LNCaP clone FGC (cell line): Measurements from ENCODE around the gene COL17A1.

Source experiments
- DNase-seq: peaks from one replicate; pipeline ENCODE4 v3.0.0-alpha.2; 2011; ENCODE audit warnings: low read depth
- H3K4me3 ChIP-seq: 2 replicates; pipeline ENCODE4 v1.5.1; 2011; ENCODE audit warnings: mild to moderate bottlenecking, low read depth, low read length, control low read depth
- CTCF ChIP-seq: IDR thresholded peaks from 2 replicates; pipeline ENCODE4 v1.5.1; 2012; ENCODE audit warnings: mild to moderate bottlenecking; ENCODE audit not compliant: control insufficient read depth, insufficient read depth; ENCODE audit errors: extremely low read depth

COL17A1 gene

DNA sequence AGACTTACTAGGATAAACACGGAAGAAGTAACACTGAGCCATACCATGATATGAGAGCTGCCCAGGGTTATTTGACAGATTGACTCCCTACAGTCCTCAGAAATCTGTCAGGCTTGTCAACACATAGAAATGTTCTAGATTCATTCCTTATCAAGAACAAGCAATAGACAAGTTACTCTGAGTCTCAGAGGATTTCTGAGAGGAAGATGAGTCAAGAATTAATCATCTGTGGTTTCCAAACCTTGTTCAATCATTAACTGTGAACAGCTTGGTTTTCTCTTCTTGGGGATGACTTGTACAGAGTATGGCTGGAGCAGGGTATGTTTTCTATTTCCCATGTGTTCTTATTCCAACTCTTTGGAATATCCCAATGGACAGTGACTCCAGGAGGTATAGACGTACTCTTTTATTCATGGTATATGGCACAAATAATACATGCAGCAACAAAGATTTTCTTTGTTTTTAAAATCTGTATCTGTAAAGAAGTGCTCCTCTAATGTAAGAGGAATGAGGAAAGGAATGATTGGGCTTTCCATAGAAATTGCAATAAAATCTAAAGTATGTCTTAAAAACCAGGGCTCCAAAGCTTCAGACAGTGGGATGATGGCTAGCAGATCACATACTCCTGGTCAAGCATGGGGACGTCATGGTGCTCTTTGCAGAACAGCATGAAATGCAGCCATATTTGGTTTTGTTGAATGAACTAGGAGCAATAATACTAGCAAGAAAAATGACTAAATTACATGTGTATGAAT is 24.4 kb upstream of the COL17A1 start:
- H3K4me3 ChIP-seq = no peak overlapping the region
- DNase-seq = no peak
- no peak for TF ChIP-seq CTCF

DNA sequence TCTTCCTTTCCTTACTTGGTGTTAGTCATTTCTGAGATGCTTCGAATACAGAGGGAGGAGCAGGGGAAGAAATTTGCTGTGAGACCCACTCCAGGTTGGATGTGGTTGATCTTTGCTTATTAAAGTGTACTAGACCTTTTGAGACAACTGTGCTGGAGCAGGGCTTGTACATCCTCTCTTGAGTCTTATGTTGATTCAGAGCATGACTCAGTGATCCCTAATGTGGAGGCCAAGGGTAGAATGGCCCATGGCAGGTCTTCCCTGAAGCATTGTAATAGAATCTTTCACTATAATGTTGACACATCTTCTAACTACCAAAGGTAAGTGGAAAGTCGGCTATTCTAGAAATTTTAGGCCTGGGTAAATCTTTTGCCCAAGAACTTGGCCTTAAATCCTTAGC is 19.2 kb upstream of the COL17A1 start:
- no peak overlapping the region for H3K4me3 ChIP-seq
- no peak for DNase-seq

DNA sequence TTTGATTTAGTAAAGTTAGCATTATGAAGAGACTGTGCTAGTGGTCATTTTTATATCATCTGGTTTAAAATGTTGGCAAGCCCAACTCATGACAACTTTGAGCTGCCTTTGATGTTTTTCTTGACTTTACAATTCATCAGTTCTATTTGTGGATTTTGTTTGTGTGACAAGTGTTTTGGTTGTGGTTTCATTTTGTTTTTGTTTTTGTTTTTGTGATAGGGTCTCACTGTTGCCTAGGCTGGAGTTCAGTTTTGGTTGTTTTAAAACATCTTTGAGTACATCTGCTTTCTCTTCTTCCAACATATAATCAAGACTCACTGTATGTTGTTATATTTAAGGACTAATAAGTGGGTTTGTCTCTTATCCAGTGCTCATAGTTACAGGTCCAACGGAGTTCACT is 18.7 kb upstream of the COL17A1 start:
- no peak for TF ChIP-seq CTCF
- no peak for DNase-seq
- no peak overlapping the region for H3K4me3 ChIP-seq

More for the DNA sequence above, 19.2 kb upstream of the COL17A1 start:
- no peak for TF ChIP-seq CTCF

- no peak for DNase-seq
- no peak overlapping the region for H3K4me3 ChIP-seq
- no peak for TF ChIP-seq CTCF
Measured at GRCh38 chr10:104103956-104104355, 18.3 kb upstream of the COL17A1 start.

GRCh38 chr10:104101902-104102301 is 16.2 kb upstream of the COL17A1 start:
- no peak overlapping the region for H3K4me3 ChIP-seq
- DNase-seq = no peak
- TF ChIP-seq CTCF = no peak

GRCh38 chr10:104100795-104101194 is 15.1 kb upstream of the COL17A1 start:
- TF ChIP-seq CTCF = no peak
- DNase-seq = no peak
- no peak overlapping the region for H3K4me3 ChIP-seq

DNA sequence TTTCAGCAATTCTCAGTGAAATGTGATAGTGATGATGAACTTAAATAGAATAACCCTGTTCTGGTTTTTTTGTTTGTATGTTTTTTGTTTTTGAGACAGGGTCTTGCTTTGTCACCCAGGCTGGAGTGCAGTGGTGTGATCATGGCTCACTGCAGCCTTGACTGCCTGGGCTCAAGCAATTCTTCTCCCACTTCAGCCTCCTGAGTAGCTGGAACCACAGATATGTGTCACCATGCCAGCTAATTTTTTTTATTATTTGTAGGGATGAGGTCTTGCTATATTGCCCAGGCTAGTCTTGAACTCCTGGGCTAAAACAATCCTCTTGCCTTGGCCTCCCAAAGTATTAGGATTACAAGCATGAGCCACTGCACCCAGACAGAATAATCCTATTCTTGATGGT is 14.3 kb upstream of the COL17A1 start:
- no peak overlapping the region for H3K4me3 ChIP-seq
- no peak for TF ChIP-seq CTCF
- no peak for DNase-seq
